PC-9 (cell line): ENCODE results near the gene NCKAP1.
"Not testable (repeated sequence)": the region's sequence is repeated elsewhere in the genome, so short reads cannot be mapped to it uniquely, and the experiment has no call there.

Experiments used
- EZH2 ChIP-seq: fragments of 200-600 bp; sonication (generic); IDR thresholded peaks from 2 replicates; pipeline ENCODE4 v1.8.0; 2017; ENCODE audit warnings: antibody characterized with exemption, low read depth
- TF ChIP-seq, protein P1 (sequence below): fragments of 200-600 bp; sonication (generic); conservative IDR thresholded peaks from 2 replicates; pipeline ENCODE4 v1.6.1; 2017; ENCODE audit warnings: mixed run types, antibody characterized with exemption, mild to moderate bottlenecking, moderate library complexity

DNA sequence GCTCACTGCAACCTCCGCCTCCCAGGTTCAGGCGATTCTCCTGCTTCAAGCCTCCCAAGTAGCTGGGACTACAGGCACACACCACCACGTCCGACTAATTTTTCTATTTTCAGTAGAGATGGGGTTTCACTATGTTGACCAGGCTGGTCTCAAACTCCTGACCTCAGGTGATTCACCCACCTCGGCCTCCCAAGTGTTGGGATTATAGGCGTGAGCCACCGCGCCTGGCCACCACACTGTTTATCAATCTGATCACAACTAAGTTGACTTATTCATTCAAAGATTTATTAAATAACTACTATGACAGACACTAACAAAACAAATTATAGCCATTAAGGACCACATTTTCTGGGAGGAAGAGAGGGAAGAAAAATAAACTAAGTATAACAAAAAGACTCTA lies 71.9 kb downstream of the NCKAP1 start:
- TF ChIP-seq EZH2 = not testable (repeated sequence)
- TF ChIP-seq, protein P1, sequence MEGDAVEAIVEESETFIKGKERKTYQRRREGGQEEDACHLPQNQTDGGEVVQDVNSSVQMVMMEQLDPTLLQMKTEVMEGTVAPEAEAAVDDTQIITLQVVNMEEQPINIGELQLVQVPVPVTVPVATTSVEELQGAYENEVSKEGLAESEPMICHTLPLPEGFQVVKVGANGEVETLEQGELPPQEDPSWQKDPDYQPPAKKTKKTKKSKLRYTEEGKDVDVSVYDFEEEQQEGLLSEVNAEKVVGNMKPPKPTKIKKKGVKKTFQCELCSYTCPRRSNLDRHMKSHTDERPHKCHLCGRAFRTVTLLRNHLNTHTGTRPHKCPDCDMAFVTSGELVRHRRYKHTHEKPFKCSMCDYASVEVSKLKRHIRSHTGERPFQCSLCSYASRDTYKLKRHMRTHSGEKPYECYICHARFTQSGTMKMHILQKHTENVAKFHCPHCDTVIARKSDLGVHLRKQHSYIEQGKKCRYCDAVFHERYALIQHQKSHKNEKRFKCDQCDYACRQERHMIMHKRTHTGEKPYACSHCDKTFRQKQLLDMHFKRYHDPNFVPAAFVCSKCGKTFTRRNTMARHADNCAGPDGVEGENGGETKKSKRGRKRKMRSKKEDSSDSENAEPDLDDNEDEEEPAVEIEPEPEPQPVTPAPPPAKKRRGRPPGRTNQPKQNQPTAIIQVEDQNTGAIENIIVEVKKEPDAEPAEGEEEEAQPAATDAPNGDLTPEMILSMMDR = not testable (repeated sequence)
